SK-N-SH (cell line): Measurements from ENCODE around the gene CD2.

Source experiments
- CTCF ChIP-seq: fragments of 200-600 bp; sonication (generic); IDR thresholded peaks from 2 replicates; pipeline ENCODE4 v1.6.1; 2017; ENCODE audit warnings: antibody characterized with exemption, mild to moderate bottlenecking, moderate library complexity
- ELF1 ChIP-seq: IDR thresholded peaks from 2 replicates; pipeline ENCODE4 v1.4.0; 2012
- EP300 ChIP-seq, 2 experiments: IDR thresholded peaks; 2 replicates each; pipeline versions ENCODE4 v1.4.0 to v1.6.1; 2012; ENCODE audit warnings: borderline replicate concordance in 1 of 2, low read depth in 1 of 2, low read length in 1 of 2
- MXI1 ChIP-seq: IDR thresholded peaks from 2 replicates; pipeline ENCODE4 v1.6.1; 2012; ENCODE audit warnings: mild to moderate bottlenecking, low read depth, low read length, improper control_type of control experiment
- NFIC ChIP-seq: IDR thresholded peaks from 2 replicates; pipeline ENCODE4 v1.4.0; 2012; ENCODE audit warnings: borderline replicate concordance
- RCOR1 ChIP-seq: fragments of 150-350 bp; IDR thresholded peaks from 2 replicates; pipeline ENCODE4 v1.6.1; 2017; ENCODE audit warnings: antibody characterized with exemption, low read length
- SMC3 ChIP-seq: IDR thresholded peaks from 2 replicates; pipeline ENCODE4 v1.6.1; 2012; ENCODE audit warnings: low read depth, low read length, improper control_type of control experiment
- TEAD4 ChIP-seq: IDR thresholded peaks from 2 replicates; pipeline ENCODE4 v1.4.0; 2012; ENCODE audit warnings: mild to moderate bottlenecking, borderline replicate concordance; ENCODE audit not compliant: insufficient read depth

- TF ChIP-seq MXI1: no peak
- TF ChIP-seq EP300 (IDR thresholded peaks at IDR 0.05; ENCODE audit: borderline replicate concordance in 1 of 2, low read depth in 1 of 2, low read length in 1 of 2): no peak
- TF ChIP-seq ELF1: no peak
- TF ChIP-seq TEAD4: no peak
- TF ChIP-seq NFIC: no peak
- no peak for TF ChIP-seq CTCF
- TF ChIP-seq SMC3: no peak
- no peak for TF ChIP-seq RCOR1
Measured at GRCh38 chr1:116765962-116766361, 11.7 kb downstream of the CD2 start.
